GM19455 (cell line): ENCODE results near the gene TRPM3.

ENCODE experiments used
- ATAC-seq: cut with Tn5 transposase; IDR thresholded peaks from one replicate; pipeline ENCODE4 v1.9.1; 2021; ENCODE audit not compliant: unreplicated experiment

Gene TRPM3

DNA sequence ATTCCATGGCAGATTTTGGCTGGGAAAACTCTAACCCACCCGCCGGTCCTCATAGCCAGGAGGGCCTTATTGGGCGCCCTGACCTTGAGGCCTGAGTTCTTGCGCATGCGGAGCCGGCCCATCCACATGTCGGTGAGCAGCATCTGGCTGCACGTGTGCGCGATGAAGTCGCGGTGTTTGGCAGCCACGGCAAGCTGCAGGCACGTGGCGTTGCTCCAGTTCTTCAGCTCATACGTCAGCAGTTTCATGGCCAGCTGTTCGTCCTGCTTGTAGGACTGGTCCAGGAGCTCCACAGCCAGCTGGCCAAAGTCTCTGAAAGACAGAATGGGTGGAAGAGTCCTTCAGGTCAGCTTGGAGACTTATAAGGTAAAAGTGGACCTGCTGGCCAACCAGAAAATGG lies 502.6 kb downstream of the TRPM3 start:
- ATAC-seq = no peak

DNA sequence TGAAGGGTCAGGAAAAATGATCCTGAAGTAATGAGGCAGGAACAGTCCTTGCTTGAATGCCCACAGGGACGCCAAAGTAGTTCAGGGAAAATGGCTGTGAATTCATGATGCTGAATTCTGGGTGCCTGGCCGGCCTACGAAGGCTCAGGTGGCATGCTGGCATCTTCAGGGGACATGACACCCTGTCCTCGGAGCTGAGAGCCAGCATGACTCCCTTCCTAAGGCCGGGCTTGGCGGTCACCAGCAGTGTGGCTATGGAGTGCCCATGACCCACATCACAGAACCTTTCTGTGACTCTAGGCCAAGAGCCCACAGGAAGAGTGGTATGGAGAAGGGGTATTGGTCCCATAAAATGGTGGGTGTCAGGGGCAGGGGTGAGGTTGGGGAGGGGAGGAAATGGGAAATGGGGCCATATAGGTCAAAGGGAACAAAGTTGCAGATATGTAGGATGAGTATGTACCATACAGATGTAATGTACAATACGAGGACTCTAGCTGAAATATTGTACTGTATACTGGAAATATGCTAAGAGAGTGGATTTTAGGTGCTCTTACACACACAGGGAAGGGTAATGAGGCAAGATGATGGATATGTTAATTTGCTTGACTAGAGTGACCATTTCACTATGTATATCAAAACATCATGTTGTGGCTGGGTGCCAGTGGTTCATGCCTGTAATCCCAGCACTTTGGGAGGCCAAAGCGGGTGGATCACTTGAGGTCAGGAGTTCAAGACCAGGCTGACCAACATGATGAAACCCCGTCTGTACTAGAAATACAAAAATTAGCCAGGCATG lies 504.2 kb downstream of the TRPM3 start:
- ATAC-seq = no peak

DNA sequence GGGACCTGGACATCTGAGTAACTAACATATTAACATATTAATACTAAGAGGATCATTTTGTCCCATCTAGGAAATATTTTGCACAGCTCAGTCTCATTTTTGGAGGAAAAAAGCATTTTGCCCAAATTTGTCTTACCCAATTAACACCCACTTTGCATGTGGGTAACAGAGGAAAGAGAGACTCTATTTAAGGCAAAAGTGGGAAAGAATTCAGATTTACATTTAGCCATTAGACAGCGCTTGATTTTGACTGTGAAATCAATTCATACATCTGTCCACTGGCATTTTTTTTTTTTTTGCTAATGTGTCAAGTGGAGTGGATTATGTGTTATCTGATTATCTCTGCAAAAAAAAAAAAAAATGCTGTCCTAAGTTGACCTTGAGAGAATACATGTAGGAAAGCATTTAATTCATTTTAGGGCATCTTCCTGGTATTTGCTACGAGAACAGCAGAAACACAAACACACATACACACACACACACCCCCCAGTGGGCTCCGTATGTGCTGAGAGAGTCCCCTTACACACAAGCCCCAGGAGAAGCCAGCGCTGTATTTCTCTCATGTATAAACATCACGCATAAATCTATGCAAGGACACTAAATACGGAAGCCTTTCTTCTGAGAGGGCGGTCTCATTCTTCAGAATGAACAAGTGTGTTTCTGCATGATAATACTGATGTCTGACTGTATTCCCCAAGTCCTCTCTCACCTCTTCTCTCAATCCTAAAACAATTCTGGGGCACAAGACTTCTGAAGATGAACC lies 505.0 kb downstream of the TRPM3 start:
- ATAC-seq = no peak

DNA sequence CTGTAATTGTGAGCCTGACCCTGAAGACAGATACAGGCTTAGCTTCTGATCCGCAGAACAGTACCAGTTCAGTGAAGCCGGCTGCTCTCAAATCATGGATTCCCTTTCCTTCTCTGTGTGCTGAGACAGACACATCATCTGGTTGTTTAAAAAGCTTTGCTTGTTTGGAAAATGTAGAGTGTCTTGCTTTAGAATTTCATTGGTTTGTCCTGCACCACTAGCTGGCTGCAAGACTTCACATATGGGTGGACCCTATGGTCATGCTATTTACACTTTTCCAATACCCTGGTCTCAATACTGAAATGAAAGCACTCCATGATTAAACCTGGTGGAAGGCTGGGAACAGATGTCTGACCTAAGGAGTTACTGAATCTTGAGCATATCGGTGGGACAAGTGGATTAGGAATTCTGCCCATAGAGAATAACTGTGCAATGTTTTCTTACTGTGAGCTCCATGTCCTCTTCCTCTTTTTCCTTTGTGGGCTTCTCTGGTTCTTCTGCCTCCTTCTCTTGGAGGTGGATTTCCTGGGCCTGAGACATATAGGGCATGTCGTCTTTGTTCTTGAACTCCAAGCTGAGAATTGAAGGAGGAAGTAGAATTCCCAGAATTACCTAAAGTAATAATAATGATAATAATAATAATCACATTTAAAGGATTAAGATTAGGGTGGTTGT lies 505.8 kb downstream of the TRPM3 start:
- no peak for ATAC-seq

DNA sequence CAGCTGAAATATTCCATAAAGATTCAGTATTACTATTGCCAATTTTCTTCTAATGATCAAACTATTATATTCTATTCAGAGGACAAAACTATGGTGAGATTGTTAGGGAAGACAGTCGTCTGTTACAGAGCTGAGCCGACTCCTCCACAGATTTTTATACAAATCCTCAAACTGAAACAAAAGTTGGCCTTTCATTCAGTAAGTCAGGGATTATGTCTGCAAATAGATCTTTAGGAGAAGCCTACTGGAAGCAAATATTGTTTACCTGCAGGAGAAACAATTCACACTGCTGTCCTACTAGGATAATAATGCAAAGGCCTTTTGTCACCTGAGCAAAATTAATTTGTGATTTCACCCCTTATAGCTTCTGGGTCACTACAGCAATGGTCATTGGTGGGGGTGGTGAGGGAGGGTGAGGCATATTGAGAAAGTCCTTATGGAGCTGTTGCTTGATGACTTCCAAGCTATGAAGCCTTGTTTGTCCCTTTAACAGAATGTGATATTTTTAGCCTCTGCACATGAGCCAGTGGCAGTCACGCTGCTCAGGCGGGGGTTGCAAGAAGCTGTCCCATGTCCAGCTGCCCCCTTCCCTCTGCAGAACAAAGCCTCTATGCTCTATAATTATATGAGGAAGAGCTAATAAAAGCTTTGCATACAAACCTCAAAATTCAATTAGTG lies 506.5 kb downstream of the TRPM3 start:
- ATAC-seq = no peak

DNA sequence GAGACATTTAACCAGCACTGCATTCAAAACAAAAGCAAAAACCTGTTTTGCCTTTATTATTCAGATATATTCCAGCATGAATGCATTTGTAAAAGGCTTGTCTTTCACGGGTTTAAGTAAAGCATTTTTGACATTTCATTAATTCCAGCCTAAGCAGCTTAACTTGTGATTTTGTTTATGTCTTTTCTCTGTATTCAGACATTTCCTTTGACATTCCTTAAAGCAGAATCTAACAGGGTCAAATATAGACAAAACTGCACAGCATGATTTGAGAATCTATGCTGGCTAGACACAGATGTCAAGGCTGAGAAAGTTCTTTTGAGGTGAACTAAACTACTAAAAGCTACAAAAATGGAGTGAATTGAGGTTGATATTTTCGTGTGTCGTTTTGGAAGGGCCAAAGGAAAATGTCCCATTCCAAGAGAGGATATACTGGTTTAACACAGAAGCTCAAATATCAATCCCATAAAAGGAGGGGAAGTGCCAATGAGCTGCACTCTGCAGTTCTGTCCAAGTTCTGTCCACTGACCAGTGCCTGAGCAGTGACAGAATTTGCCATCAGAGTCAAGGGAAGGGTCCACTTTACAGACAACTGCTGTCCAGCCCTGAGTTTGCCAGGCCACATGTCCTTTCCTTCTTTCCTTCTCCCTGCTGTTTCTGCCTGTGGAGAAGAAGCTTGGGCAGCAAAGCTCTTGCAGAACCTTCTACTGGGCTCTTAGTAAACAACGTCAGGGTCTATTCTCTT lies 508.2 kb downstream of the TRPM3 start:
- no peak for ATAC-seq

DNA sequence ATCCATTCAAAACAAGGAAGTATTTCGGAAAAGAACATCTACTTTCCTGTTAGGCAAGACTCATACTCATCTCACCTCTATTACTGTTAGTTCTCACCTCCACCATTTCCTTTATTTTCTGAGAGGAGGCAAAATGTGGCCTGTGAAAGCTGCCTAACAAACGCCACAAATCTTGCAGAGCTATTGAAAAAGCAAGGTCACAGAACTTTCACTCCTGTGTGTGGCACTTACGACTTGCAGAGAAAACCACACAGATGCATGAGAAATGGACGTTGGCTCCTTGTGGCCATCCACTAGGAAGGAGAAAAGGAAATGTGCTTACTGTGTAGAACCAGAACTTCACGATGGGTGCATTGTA lies 511.2 kb downstream of the TRPM3 start:
- no peak for ATAC-seq

DNA sequence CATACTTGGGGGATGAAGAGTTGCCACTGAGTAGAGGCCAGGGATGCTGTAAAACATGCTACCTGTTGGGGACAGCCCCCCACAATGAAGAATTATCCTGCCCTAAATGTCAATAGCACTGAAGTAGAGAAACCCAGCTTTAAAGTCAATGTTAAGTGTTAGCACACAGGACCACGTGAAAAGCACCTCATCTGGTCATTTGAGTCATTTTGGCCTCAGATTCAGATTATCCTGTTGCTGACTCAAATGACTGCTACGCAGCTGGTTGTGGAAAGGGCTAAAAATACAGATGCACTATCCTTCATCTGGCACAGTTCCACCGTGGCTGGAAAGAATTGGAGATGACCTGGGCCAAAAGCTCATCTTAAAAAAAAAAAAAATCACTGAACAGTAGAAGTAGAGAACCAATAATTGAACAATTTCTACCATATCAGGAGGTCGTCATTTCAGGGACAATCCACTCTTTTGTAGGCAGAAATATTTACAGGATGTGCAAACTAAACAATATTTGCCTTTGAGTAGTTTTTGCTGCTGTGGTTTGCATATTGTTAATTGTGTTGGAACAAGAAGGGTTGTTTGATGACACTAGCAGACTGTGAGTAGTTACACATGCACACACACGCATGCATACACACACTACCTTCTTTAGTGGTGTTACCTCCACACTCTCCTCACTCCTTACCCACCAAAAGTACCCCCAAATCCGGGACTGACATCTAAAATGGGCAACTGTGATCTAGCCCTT lies 511.7 kb downstream of the TRPM3 start:
- ATAC-seq = no peak

DNA sequence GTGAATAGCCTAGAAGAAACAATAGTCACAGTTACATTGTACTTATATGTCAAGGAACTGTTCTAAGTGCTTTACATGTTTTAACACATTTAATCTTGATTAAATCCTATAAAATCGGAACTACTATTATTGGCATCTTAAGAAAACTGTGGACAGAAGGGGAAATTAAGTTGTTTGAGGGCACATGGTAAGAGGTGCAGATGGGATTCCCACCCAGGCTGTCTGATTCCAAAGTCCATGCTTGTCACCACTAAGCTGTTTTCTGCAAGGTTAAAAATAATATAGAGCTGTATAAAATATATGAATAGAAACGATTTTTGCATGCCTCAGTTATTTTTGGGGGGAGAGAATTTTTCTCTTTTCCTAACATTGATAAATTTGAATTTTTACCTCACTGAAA lies 512.4 kb downstream of the TRPM3 start:
- no peak for ATAC-seq

DNA sequence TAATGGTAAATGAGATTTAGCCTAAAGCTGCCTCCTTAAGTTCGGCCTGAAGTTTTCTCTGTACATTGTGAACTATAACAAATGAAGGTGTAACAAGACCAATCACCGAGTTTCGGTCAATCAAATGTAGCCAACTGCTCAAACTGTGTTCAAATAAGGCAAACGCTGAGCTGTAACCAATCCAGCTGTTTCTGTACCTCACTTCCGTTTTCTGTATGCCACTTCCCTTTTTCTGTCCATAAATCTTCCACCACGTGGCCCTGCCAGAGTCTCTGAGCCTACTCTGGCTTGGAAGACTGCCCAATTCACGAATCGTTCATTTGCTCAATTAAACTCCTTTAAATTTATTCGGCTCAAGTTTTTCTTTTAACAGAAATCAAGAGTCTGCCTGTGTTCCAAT lies 513.5 kb downstream of the TRPM3 start:
- peak; percentile 66 for ATAC-seq

DNA sequence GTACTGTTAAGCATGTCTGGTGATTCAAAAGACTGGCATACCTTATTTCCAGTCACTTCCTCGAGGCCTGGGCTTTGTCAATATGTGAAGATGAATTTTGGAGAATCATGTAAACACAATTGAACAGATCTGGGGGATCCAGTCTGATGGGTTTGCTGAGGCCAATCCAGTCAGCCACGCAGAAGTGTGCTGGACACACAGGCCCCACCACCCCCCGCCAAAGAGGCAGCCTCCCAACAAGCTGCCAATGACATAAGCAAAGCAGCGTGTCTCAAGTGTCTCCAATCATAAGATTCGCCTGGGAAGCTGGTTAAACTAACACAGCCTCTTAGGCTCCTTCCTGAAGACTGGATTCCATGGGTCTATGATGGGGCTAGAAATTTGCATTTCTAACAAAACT lies 514.1 kb downstream of the TRPM3 start:
- no peak for ATAC-seq

DNA sequence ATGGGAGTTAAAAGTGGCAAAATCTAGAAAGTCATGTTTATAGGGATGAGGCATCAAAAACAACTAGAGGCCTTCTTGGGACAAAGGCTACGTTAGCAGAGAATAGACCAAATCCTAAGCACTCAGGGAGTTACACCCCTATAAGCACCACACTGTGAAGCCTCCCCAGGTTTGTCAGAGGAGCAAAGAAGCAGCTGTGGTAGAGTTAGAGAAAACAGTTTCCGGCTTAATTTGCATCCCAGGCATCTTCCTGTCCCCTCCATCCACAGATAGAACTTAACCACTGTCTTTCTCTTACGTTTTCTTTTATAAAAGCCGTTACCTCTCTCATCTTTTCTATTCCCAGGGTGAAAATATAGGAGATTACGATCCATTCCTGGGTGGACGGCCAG lies 518.4 kb downstream of the TRPM3 start:
- ATAC-seq = no peak

DNA sequence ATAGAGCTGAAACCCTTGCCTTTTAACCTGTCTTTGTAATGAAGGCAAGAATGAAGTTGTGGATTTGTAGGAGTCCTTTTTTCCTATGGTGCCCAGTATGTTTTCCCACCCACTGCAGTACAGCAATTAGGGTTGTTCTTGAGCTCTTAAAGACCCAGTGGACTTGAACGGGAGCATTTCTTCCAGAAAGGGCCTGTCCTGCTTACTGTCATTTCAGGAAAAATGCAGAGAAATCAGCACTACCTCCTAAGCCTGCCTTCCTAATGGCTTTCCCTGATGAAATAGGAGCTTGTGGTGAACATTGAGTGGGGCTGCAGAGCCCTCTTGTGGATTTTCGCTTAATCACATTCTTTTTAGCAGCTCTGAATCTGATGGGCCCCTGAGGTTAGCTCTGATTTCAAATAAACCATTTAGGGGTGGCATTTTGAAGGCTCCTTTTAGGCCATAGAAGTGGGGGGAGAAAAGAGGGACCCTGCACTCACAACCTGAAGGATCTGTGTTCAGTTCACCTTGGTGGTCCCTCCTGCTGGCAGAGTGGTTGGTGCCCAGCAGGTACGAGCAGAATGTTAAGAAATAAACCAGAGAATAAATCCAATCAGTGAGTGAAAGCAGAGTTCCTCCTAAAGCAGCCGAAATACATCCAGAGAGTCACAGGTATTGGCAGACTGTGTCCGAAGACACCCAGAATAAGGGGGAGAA lies 519.0 kb downstream of the TRPM3 start:
- peak; percentile 90 for ATAC-seq

DNA sequence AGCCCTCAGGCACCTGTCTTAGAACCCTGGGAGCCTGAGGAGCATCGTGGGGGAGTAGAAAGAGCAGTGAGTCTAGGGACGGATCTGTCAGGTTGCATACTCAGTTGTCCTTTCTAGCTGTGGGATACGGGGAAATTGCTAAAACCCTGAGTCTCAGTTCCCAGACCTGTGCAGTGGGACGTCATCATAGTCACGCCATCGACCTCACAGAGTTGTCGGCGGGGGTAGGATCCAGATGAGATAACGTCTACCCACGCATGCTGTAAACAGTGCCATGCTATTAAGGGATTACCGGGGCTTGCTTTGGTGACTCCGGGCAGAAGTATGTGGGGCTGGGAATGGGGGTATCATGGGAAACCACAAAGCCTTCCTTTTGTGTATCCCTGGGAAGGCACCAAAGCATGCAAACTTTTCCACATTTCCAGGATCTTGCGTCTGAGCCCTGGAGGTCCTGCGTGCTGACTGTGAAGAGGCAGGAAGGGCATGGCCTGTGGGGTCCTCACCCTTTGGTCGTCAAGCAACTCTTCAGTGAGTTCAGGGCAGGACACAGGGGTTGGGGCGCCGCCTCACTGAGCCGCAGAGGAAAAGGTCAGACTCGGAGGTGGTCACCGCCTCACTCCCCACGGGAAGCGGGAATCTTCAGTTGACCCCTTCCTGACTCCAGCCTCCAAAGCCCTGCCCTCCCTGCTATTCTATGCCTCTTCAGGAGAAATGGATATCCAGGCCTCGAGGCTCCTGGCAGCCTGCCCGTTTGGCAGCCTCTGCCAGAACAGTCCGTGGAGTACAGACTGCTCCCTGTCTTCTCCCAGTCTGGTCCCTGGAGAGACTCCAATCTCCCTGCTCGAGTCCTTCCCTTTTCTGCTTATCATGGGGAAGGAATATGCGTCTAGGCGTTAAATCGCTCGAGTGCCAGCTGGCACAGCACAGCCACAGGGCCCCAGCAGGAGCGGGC lies 520.1 kb downstream of the TRPM3 start:
- no peak for ATAC-seq

DNA sequence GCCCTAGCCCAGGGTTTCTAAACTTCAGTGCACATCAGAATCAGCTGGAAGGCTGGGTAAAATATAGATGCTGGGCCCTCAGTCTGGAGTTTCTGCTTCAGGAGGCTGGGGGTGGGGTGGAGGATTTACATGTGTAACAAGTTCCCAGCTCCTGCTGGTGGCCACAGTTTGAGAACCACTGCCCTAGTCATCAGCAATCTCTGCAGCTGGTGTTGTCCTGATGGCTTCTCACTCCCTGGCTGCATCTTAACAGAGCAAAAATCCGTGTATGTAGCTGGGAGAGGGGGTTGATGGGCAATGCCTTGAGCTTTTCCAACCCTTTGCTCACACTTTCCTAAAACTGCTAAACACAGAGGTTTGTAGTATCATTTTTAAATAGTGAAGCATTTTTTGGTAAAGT lies 520.9 kb downstream of the TRPM3 start:
- no peak for ATAC-seq

DNA sequence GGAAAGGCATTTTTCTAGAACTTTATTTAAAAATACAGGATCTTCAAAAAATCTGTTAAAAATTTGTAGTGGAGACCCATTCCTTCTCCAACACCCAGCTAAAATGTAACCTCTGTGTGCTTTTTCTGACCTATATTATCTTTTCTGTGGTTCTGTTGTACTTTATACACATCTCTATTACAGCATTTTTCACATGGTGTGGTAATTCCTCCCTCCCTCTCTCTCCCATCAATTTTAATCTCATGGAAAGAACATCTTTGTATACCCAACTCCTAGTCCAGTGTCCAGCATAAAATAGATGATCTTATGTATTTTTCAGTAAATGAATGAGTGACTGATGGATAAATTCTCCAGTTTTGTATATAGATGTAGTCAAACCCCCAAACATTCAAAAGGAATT lies 523.5 kb downstream of the TRPM3 start:
- no peak for ATAC-seq

DNA sequence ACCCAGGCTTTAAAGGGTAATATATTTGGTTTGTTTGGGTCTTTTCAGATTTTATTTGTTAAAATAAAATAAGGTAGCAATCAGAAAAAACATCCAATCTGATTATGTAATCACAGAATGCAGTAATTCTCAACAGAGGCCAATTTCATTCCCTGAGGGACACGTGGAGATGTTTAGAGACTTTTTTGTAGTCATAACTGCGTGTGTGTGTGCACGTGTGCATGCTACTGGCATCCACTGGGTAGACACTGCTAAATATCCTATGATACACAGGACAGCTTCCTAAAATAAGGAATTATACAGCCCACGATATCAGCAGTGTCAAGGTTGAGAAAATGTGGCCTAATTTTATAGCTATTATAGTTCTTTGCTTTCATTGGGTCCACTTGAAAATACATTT lies 526.2 kb downstream of the TRPM3 start:
- ATAC-seq = no peak

DNA sequence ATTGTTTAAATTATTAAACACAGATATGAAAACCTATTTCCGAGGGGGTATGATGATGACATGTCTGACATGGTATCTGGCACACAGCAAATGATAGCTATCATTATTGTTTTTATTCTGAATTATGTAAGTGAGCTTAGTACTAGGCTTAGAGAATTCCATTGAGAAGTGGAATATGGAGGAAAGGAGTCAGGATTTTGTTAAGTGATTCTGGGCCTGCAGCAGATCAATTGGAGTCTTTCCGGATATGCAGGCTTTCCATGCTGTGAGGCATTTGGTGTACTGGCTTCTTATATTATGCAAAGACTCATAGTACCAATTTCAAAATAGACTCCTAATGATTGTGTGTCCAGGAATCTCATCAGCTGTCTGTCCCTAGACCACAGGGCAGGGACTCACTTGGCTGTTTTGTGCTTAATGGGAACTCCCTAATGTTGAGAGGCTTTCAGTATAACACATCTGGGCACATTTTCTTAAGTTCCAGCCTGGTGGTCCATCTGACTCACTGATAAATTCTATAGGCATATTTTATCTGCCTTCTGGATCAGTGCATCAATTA lies 527.0 kb downstream of the TRPM3 start:
- ATAC-seq = no peak
